Mesendoderm (in vitro differentiated cells): ENCODE data around the gene SEC61G.
A peak's percentile ranks its signal among the peaks of the same experiment; 100 is the strongest.

Experiments
- DNase-seq: peaks from one replicate; pipeline ENCODE4 v3.0.0; 2013
- H2AK5ac ChIP-seq: 2 replicates; pipeline ENCODE4 v1.6.1; 2013; ENCODE audit warnings: low read length, inconsistent platforms
- H2BK120ac ChIP-seq: 2 replicates; pipeline ENCODE4 v1.6.1; 2013; ENCODE audit warnings: low read depth, mild to moderate bottlenecking, low read length, moderate library complexity, mixed read lengths
- H2BK15ac ChIP-seq: replicated peaks from 2 replicates; pipeline ENCODE4 v1.6.1; 2013; ENCODE audit warnings: low read depth, mild to moderate bottlenecking, moderate library complexity
- H2BK5ac ChIP-seq: 2 replicates; pipeline ENCODE4 v1.6.1; 2013; ENCODE audit warnings: low read length, inconsistent platforms
- H3K18ac ChIP-seq: 2 replicates; pipeline ENCODE4 v1.6.1; 2013; ENCODE audit warnings: mild to moderate bottlenecking, low read length, mixed read lengths
- H3K23ac ChIP-seq: one replicate; pipeline ENCODE4 v1.6.1; 2013; ENCODE audit warnings: low read length
- H3K27ac ChIP-seq: 2 replicates; pipeline ENCODE4 v1.5.1; 2013; ENCODE audit warnings: low read depth, mild to moderate bottlenecking, inconsistent platforms, low read length, moderate library complexity
- H3K27me3 ChIP-seq: 2 replicates; pipeline ENCODE4 v1.6.1; 2013; ENCODE audit warnings: low read length, control low read depth, mild to moderate bottlenecking, inconsistent platforms; ENCODE audit not compliant: insufficient read depth, poor library complexity
- H3K36me3 ChIP-seq: 2 replicates; pipeline ENCODE4 v1.6.1; 2013; ENCODE audit warnings: low read length, inconsistent platforms; ENCODE audit not compliant: control insufficient read depth, insufficient read depth
- H3K4ac ChIP-seq: one replicate; pipeline ENCODE4 v1.6.1; 2013; ENCODE audit warnings: low read depth, mild to moderate bottlenecking, low read length, moderate library complexity
- H3K4me1 ChIP-seq: 2 replicates; pipeline ENCODE4 v1.6.1; 2013; ENCODE audit warnings: low read depth, low read length, inconsistent platforms; ENCODE audit not compliant: control insufficient read depth
- H3K4me2 ChIP-seq: 2 replicates; pipeline ENCODE4 v1.6.1; 2013; ENCODE audit warnings: low read length
- H3K4me3 ChIP-seq: 2 replicates; pipeline ENCODE4 v1.5.1; 2013; ENCODE audit warnings: mild to moderate bottlenecking, low read length
- H3K56ac ChIP-seq: one replicate; pipeline ENCODE4 v1.6.1; 2013; ENCODE audit warnings: low read length
- H3K79me1 ChIP-seq: 2 replicates; pipeline ENCODE4 v1.6.1; 2013; ENCODE audit warnings: low read length, inconsistent platforms
- H3K79me2 ChIP-seq: 2 replicates; pipeline ENCODE4 v1.6.1; 2013; ENCODE audit warnings: mild to moderate bottlenecking, low read length; ENCODE audit not compliant: control insufficient read depth, insufficient read depth
- H3K9ac ChIP-seq: 2 replicates; pipeline ENCODE4 v1.6.1; 2013; ENCODE audit warnings: low read length, inconsistent platforms
- H4K5ac ChIP-seq: one replicate; pipeline ENCODE4 v1.6.1; 2013; ENCODE audit warnings: low read length
- H4K8ac ChIP-seq: one replicate; pipeline ENCODE4 v1.6.1; 2013; ENCODE audit warnings: low read depth, mild to moderate bottlenecking, control low read depth, low read length, moderate library complexity
- WGBS: extraction: QIAGEN DNeasy Blood & Tissue Kit; methylation state at CpG from one replicate; pipeline ENCODE4 v1.1.7; 2013; ENCODE audit warnings: low lambda C conversion rate, missing lambda C conversion rate; ENCODE audit not compliant: insufficient coverage; ENCODE audit errors: extremely low coverage; 5-methylcytosine and 5-hydroxymethylcytosine counted together

Gene SEC61G

GRCh38 chr7:54782829-54783228 lies 23.8 kb upstream of the SEC61G start:
- no peak overlapping the region for H2AK5ac ChIP-seq
- H2BK5ac ChIP-seq, result no peak overlapping the region
- H3K4me2 ChIP-seq, result no peak overlapping the region
- H3K56ac ChIP-seq, result no peak overlapping the region
- H3K79me2 ChIP-seq, result no peaks in the 10 kb centered on the region
- no peaks in the 10 kb centered on the region for H3K79me1 ChIP-seq
- no peaks in the 10 kb centered on the region for H3K4me1 ChIP-seq
- no peak overlapping the region for H3K4me3 ChIP-seq
- no peaks in the 10 kb centered on the region for H3K27me3 ChIP-seq
- H2BK120ac ChIP-seq, result no peak overlapping the region
- H3K4ac ChIP-seq, result no peak overlapping the region
- no peak overlapping the region for H3K23ac ChIP-seq
- WGBS, result no CpG with 5 or more reads among the region's 8 CpGs
- H3K18ac ChIP-seq, result no peak overlapping the region
- H3K36me3 ChIP-seq, result no peaks in the 10 kb centered on the region
- no peak overlapping the region for H4K8ac ChIP-seq
- H3K9ac ChIP-seq, result no peak overlapping the region
- H3K27ac ChIP-seq, result no peak overlapping the region
- H4K5ac ChIP-seq, result no peak overlapping the region
- peak; percentile 40 for DNase-seq
- H2BK15ac ChIP-seq, result no peak overlapping the region

GRCh38 chr7:54782314-54782713 lies 23.3 kb upstream of the SEC61G start:
- Histone ChIP-seq H3K4me3 (no peak overlapping the region), H3K56ac (no peak overlapping the region), H2BK15ac (no peak overlapping the region), H3K79me1 (no peaks in the 10 kb centered on the region), H3K9ac (no peak overlapping the region), H2BK120ac (no peak overlapping the region), H3K27ac (no peak overlapping the region), H3K4me1 (no peaks in the 10 kb centered on the region), H3K4me2 (no peak overlapping the region), H3K4ac (no peak overlapping the region), H4K5ac (no peak overlapping the region), H3K23ac (no peak overlapping the region), H4K8ac (no peak overlapping the region), H3K36me3 (no peaks in the 10 kb centered on the region), H3K79me2 (no peaks in the 10 kb centered on the region), H2AK5ac (no peak overlapping the region), H3K18ac (no peak overlapping the region), H2BK5ac (no peak overlapping the region), H3K27me3 (no peaks in the 10 kb centered on the region)
- no CpG with 5 or more reads among the region's 10 CpGs for WGBS
- DNase-seq, result no peak

DNA sequence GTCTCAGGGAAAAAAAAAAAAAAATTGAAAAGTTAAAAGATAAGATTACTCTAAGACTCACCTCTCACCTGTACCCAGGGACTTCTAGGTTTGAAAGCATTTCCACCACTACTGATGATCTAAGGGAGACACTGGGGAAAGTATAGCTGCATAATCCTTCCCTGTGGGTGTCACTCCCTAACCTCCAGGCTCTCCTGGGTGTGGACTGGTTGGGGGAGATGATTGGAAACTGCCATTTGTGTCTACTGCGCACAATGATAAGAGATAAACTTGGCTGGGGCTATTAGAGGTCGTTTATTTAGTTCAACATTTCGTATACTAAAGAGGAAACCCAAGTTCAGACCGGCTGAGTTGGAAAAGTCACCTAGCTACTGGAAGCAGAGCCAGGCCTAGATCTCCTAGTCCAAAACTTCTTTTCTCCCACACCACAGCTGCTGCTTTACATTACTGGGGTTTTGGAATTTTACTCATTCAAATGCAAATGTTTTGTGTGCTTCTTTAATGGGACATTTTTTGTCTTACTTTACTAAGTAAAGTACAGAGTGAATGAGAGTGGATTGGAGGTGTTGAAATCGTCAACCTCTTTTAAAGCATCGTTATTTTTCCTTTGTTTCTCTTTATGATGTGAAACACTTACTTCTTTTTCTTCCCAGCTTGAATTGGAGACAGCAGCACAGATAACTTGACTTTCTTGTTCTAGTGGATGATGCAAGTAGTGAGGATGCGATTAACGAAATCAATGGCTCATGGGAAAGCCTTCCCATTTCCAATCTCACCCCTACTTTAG lies 22.3 kb upstream of the SEC61G start:
- H3K4me3 ChIP-seq, result no peak overlapping the region
- no peak overlapping the region for H3K18ac ChIP-seq
- no peaks in the 10 kb centered on the region for H3K79me1 ChIP-seq
- H3K27me3 ChIP-seq, result no peaks in the 10 kb centered on the region
- no CpG with 5 or more reads among the region's 8 CpGs for WGBS
- H2AK5ac ChIP-seq, result no peak overlapping the region
- H3K9ac ChIP-seq, result no peak overlapping the region
- no peak overlapping the region for H2BK5ac ChIP-seq
- H4K5ac ChIP-seq, result no peak overlapping the region
- no peak overlapping the region for H4K8ac ChIP-seq
- no peak overlapping the region for H3K4ac ChIP-seq
- H3K4me2 ChIP-seq, result no peak overlapping the region
- no peak overlapping the region for H2BK120ac ChIP-seq
- DNase-seq, result no peak
- no peaks in the 10 kb centered on the region for H3K79me2 ChIP-seq
- no peak overlapping the region for H3K56ac ChIP-seq
- no peak overlapping the region for H3K27ac ChIP-seq
- H3K36me3 ChIP-seq, result no peaks in the 10 kb centered on the region
- no peak overlapping the region for H3K23ac ChIP-seq
- no peak overlapping the region for H2BK15ac ChIP-seq
- H3K4me1 ChIP-seq, result no peaks in the 10 kb centered on the region

- Histone ChIP-seq H2BK5ac (no peak overlapping the region), H3K4me1 (no peaks in the 10 kb centered on the region), H4K8ac (no peak overlapping the region), H3K23ac (no peak overlapping the region), H3K27me3 (no peaks in the 10 kb centered on the region), H2AK5ac (no peak overlapping the region), H3K79me1 (no peaks in the 10 kb centered on the region), H3K79me2 (no peaks in the 10 kb centered on the region), H3K4me3 (no peak overlapping the region), H3K9ac (no peak overlapping the region), H3K4me2 (no peak overlapping the region), H3K18ac (no peak overlapping the region), H4K5ac (no peak overlapping the region), H3K56ac (no peak overlapping the region), H3K36me3 (no peaks in the 10 kb centered on the region), H3K4ac (no peak overlapping the region), H2BK15ac (no peak overlapping the region), H2BK120ac (no peak overlapping the region), H3K27ac (no peak overlapping the region)
- no peak for DNase-seq
- no CpG with 5 or more reads among the region's 5 CpGs for WGBS
Measured at GRCh38 chr7:54780490-54780889, 21.5 kb upstream of the SEC61G start.

- H3K18ac ChIP-seq, result no peak overlapping the region
- no peak overlapping the region for H3K56ac ChIP-seq
- no peak overlapping the region for H4K8ac ChIP-seq
- H2BK120ac ChIP-seq, result no peak overlapping the region
- no peaks in the 10 kb centered on the region for H3K79me2 ChIP-seq
- H3K4me1 ChIP-seq, result no peaks in the 10 kb centered on the region
- no peak overlapping the region for H3K4ac ChIP-seq
- no peak overlapping the region for H3K4me2 ChIP-seq
- no peak overlapping the region for H3K4me3 ChIP-seq
- no peak overlapping the region for H2BK5ac ChIP-seq
- WGBS, result no CpG with 5 or more reads among the region's 7 CpGs
- no peak overlapping the region for H3K9ac ChIP-seq
- H2AK5ac ChIP-seq, result no peak overlapping the region
- H2BK15ac ChIP-seq, result no peak overlapping the region
- H4K5ac ChIP-seq, result no peak overlapping the region
- no peaks in the 10 kb centered on the region for H3K27me3 ChIP-seq
- H3K27ac ChIP-seq, result no peak overlapping the region
- H3K23ac ChIP-seq, result no peak overlapping the region
- DNase-seq, result no peak
- no peaks in the 10 kb centered on the region for H3K36me3 ChIP-seq
- H3K79me1 ChIP-seq, result no peaks in the 10 kb centered on the region
Measured at GRCh38 chr7:54778696-54779540, 19.9 kb upstream of the SEC61G start.
